PC-3 (cell line): ENCODE measurements around the gene CYP1B1.

Experiments used
- EZH2phosphoT487 ChIP-seq: fragments of 300-600 bp; sonication (generic); IDR thresholded peaks from 2 replicates; pipeline ENCODE4 v1.6.1; 2018; ENCODE audit warnings: mild to moderate bottlenecking, antibody characterized with exemption, low read length, borderline replicate concordance
- TF ChIP-seq, protein P1 (sequence below): fragments of 300-600 bp; sonication (generic); conservative IDR thresholded peaks from 2 replicates; pipeline ENCODE4 v1.5.1; 2017; ENCODE audit warnings: antibody characterized with exemption, low read depth, mild to moderate bottlenecking, low read length

DNA sequence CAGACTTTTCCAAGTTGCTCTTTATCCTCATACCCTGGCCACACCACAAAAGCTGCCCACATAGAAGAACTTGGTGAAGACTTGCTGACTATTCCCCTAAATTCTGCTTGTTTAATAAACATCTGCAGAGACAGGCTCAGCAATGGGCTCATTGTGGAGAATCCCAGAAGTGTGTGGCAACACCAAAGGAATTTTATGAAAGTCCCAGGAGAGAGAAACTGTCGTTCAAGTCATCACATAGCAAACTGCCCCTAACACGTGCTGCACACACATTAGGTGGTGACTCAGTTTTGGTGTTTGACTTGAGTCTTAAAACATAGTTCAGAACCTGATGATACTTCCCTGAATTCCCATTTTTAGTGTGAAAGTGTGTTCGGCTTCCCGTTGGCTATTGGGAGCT is 38.6 kb downstream of the CYP1B1 start:
- TF ChIP-seq, protein P1, sequence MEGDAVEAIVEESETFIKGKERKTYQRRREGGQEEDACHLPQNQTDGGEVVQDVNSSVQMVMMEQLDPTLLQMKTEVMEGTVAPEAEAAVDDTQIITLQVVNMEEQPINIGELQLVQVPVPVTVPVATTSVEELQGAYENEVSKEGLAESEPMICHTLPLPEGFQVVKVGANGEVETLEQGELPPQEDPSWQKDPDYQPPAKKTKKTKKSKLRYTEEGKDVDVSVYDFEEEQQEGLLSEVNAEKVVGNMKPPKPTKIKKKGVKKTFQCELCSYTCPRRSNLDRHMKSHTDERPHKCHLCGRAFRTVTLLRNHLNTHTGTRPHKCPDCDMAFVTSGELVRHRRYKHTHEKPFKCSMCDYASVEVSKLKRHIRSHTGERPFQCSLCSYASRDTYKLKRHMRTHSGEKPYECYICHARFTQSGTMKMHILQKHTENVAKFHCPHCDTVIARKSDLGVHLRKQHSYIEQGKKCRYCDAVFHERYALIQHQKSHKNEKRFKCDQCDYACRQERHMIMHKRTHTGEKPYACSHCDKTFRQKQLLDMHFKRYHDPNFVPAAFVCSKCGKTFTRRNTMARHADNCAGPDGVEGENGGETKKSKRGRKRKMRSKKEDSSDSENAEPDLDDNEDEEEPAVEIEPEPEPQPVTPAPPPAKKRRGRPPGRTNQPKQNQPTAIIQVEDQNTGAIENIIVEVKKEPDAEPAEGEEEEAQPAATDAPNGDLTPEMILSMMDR, result no peak
- TF ChIP-seq EZH2phosphoT487, result no peak
